A673 (cell line): ENCODE data around the gene MTX1. TPM values are rescaled to one million over a fixed set of nuclear protein-coding genes. Genes with fewer than 3 reads are reported as not detected.
"Not testable (repeated sequence)": the region's sequence is repeated elsewhere in the genome, so short reads cannot be mapped to it uniquely, and the experiment has no call there.

Source experiments
- BruUV-seq: library from RNA; stranded (reverse); fragments of 400-500 nt; replicated peaks from 2 replicates; lab custom pipeline; 2021; lab: Mats Ljungman, UMichigan
- CTCF ChIA-PET: fragments of 300-600 bp; sonication (Branson Sonifier 250); formaldehyde crosslinking; loops from one replicate; lab custom pipeline; 2022; ENCODE audit warnings: antibody characterized with exemption; lab: Charles Lee
- POLR2A ChIA-PET: fragments of 300-600 bp; sonication (Branson Sonifier 250); formaldehyde crosslinking; loops from one replicate; lab custom pipeline; 2022; ENCODE audit warnings: antibody characterized with exemption; ENCODE audit not compliant: low non-redundant PET; lab: Charles Lee
- DNase-seq: peaks from one replicate; pipeline ENCODE4 v3.0.0-alpha.2; 2015; ENCODE audit warnings: low spot score
- H3K27ac ChIP-seq: fragments of 200-600 bp; sonication (generic); 2 replicates; pipeline ENCODE4 v1.5.1; 2016; ENCODE audit warnings: mixed run types, low read depth, mild to moderate bottlenecking, mixed read lengths, antibody characterized with exemption, low read length; ENCODE audit not compliant: poor library complexity, severe bottlenecking
- H3K27me3 ChIP-seq: fragments of 200-600 bp; sonication (generic); replicated peaks from 2 replicates; pipeline ENCODE4 v1.6.1; 2017; ENCODE audit warnings: mixed run types, low read depth, mild to moderate bottlenecking, mixed read lengths, antibody characterized with exemption, low read length; ENCODE audit not compliant: insufficient read depth, poor library complexity
- H3K36me3 ChIP-seq: fragments of 200-600 bp; sonication (generic); 2 replicates; pipeline ENCODE4 v1.6.1; 2016; ENCODE audit warnings: mixed run types, mild to moderate bottlenecking, mixed read lengths, antibody characterized with exemption, low read length; ENCODE audit not compliant: insufficient read depth, poor library complexity, severe bottlenecking
- H3K4me1 ChIP-seq: fragments of 200-600 bp; sonication (generic); 2 replicates; pipeline ENCODE4 v1.6.1; 2017; ENCODE audit warnings: mixed run types, mild to moderate bottlenecking, mixed read lengths, antibody characterized with exemption, low read length; ENCODE audit not compliant: insufficient read depth, poor library complexity, severe bottlenecking
- H3K4me3 ChIP-seq: fragments of 200-600 bp; sonication (generic); 2 replicates; pipeline ENCODE4 v1.5.1; 2016; ENCODE audit warnings: low read depth, mixed run types, mild to moderate bottlenecking, mixed read lengths, low read length; ENCODE audit not compliant: poor library complexity, severe bottlenecking
- H3K9me3 ChIP-seq: fragments of 200-600 bp; sonication (generic); 2 replicates; pipeline ENCODE4 v1.6.1; 2016; ENCODE audit warnings: mixed run types, low read depth, mild to moderate bottlenecking, mixed read lengths, antibody characterized with exemption, low read length; ENCODE audit not compliant: poor library complexity, severe bottlenecking
- EZH2 ChIP-seq: fragments of 200-600 bp; sonication (generic); IDR thresholded peaks from 2 replicates; pipeline ENCODE4 v1.6.1; 2017; ENCODE audit warnings: borderline replicate concordance, low read depth, mild to moderate bottlenecking, mixed read lengths, antibody characterized with exemption, low read length; ENCODE audit not compliant: poor library complexity, severe bottlenecking
- intact Hi-C: fragments of 100-400 bp; cut with micrococcal nuclease; formaldehyde crosslinking; loops from one replicate; pipeline ENCODE4 v1.10.0; 2022; ENCODE audit not compliant: unreplicated experiment
- total RNA-seq: library from RNA; stranded (reverse); gene quantifications from 2 replicates; pipeline ENCODE4 v1.2.3, GENCODE V29; 2021
- TF ChIP-seq, protein P1 (sequence below): fragments of 300-800, 200-600 bp; sonication (generic); conservative IDR thresholded peaks from 2 replicates; pipeline ENCODE4 v1.5.1; 2017; ENCODE audit warnings: low read depth, mild to moderate bottlenecking, antibody characterized with exemption, low read length, moderate library complexity, mixed read lengths

The MTX1 gene
- total RNA-seq, 1 experiment from 2014 or later = 65.2 TPM

DNA sequence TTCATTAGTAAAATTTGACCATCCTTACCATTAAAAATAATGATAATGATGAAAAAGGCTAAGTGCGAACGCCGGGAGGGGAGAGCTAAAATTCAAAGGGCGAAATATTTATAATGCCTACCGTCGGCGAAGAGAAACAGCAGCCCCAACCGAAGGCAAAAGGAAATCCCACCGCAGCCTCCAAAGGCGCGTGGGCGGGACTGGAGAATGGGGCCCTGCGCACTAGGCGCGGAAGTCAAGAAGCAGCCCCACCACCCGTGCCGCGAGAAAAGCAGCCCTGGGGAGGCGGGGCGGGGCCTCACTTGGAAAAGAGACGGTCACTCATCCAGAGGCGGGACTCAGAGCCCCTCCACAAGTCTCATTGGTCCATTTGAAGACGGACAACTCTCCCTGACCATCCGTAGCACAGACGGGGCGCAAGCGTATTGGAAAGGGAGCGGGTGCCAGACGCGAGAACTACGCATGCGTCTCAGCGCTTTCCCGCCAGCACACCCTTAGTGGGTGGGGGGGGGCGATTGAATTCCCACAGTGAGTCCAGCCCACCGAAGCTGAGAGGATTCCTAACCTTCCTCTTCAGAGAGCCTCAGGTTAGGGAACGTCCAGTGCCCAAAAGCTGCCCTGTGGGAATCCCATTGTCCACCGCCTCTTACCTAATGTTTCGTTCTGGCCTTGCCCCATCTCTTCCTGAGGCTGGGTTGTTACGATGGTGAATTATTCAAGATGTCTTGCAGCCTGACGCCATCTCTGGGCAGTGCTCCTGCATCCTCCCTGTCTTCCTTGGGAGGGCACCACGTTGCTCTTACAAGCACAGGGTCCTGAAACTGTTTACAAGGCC, 19.0 kb downstream of the MTX1 start:
- TF ChIP-seq, protein P1, sequence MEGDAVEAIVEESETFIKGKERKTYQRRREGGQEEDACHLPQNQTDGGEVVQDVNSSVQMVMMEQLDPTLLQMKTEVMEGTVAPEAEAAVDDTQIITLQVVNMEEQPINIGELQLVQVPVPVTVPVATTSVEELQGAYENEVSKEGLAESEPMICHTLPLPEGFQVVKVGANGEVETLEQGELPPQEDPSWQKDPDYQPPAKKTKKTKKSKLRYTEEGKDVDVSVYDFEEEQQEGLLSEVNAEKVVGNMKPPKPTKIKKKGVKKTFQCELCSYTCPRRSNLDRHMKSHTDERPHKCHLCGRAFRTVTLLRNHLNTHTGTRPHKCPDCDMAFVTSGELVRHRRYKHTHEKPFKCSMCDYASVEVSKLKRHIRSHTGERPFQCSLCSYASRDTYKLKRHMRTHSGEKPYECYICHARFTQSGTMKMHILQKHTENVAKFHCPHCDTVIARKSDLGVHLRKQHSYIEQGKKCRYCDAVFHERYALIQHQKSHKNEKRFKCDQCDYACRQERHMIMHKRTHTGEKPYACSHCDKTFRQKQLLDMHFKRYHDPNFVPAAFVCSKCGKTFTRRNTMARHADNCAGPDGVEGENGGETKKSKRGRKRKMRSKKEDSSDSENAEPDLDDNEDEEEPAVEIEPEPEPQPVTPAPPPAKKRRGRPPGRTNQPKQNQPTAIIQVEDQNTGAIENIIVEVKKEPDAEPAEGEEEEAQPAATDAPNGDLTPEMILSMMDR = no peak
- TF ChIP-seq EZH2 = no peak
- CTCF ChIA-PET = interaction anchor here (1.3 kb wide), 1 partner anchor 21 kb away, joined by 4 read pairs; no protein-coding TSS in a partner anchor
- Histone ChIP-seq H3K27ac (peak overlapping the region; percentile 91), H3K4me3 (peak overlapping the region; percentile 59), H3K27me3 (no peaks in the 10 kb centered on the region), H3K9me3 (no peaks in the 10 kb centered on the region), H3K36me3 (no peaks in the 10 kb centered on the region), H3K4me1 (peaks cover 20% of the 10 kb centered on the region)
- POLR2A ChIA-PET = interaction anchor here (1.0 kb wide), 1 partner anchor 18 kb away, joined by 4 read pairs; no protein-coding TSS in a partner anchor
- intact Hi-C loops = loop anchor here (2.0 kb wide), 1 partner anchor 49 kb away; the partner anchor contains the start of gene HCN3
- TSS peak; percentile 97 for BruUV-seq
- DNase-seq = peak; percentile 100

DNA sequence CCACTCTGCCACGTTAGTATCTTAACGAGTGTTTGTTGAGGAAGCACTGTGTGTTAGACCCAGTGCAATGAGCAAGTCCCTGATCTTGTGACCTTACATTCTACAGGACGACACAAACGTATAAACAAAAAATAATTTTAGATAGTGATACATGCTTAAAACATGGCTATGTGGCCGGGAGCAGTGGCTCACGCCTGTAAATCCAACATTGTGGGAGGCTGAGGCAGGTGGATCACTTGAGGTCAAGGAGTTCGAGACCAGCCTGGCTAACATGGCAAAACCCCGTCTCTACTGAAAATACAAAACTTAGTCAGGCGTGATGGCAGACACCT, 19.6 kb downstream of the MTX1 start:
- H3K36me3 ChIP-seq = no peaks in the 10 kb centered on the region
- TF ChIP-seq, protein P1 = no peak
- TF ChIP-seq EZH2 = no peak
- no peak for DNase-seq
- H3K4me3 ChIP-seq = peak overlapping the region; percentile 59
- peaks cover 20% of the 10 kb centered on the region for H3K4me1 ChIP-seq
- CTCF ChIA-PET = no interaction called here
- no peaks in the 10 kb centered on the region for H3K9me3 ChIP-seq
- intact Hi-C loops = no loop called here
- H3K27me3 ChIP-seq = no peaks in the 10 kb centered on the region
- BruUV-seq = no TSS peak
- peak overlapping the region; percentile 83 for H3K27ac ChIP-seq
- POLR2A ChIA-PET = no interaction called here

DNA sequence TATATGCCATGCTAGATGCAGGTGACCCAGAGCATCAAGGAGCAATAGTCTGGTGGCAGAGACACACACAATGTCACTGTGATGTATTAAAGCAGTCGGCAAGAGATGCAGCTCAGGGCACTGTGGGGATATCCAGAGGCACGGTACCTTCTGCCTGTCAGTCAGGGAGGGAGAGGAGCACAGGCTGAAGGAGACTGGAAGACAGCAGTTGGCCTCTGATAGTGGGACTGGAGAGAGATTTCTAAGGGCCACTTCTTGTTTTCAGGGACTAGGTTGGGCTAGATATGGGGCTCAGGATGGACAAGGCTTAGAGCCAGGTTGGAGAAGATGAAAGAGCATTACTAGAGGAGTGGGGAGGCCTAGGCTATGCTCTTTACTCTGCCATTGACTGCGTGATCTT, 22.8 kb downstream of the MTX1 start:
- H3K27me3 ChIP-seq, H3K27ac ChIP-seq, H3K9me3 ChIP-seq, H3K4me3 ChIP-seq, POLR2A ChIA-PET, intact Hi-C loops, DNase-seq, H3K4me1 ChIP-seq, H3K36me3 ChIP-seq, BruUV-seq, CTCF ChIA-PET: not testable (repeated sequence)

DNA sequence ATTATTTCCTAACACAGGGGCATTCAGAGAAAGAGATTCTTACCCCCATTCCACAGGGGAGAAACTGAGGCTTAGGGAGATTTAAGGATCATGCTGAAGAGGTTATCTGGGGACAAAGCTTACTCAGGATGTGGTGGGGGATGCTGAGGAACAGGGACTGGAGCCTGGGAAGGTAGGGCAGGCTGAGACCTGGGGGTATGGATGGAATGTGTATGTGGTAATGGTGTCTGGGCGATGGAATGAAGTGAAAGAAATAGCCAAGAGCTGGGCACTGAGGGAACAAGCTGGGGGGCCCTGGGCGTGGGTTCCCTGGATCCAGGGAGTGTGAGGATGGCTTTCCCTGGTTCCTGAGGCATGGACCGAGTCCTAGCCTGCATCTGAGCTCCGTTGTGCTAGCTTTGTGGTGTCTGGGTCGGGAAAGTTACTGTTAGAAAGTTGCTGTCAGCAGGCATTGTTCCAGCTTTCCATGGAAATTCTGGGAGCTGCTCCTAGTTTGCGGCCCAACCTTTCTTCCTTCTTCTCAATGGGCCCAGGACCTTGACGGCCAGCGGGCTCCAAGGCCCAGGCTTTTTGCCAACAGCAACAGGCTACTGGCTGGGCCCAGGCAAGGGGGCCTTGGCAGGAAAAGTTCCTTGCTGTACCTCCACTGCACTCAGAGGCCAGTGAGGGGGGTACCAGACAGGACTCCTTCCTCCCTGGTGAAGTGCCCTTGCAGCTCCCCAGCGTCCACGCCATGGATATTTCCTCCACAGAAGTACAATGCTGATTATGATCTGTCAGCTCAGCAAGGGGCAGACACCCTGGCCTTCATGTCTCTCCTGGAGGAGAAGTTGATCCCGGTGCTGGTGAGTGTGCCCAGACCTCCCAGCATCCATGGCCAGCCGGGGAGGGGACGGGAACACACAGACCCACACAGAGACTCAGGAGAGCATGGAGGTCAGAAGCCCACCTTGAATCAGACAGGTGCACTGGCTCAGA, 23.8 kb downstream of the MTX1 start:
- POLR2A ChIA-PET, H3K4me1 ChIP-seq, DNase-seq, H3K27ac ChIP-seq, H3K4me3 ChIP-seq, H3K27me3 ChIP-seq, H3K36me3 ChIP-seq, intact Hi-C loops, H3K9me3 ChIP-seq, BruUV-seq: not testable (repeated sequence)
- CTCF ChIA-PET = interaction anchor here (0.6 kb wide), 1 partner anchor 233 kb away, joined by 7 read pairs; no protein-coding TSS in a partner anchor

DNA sequence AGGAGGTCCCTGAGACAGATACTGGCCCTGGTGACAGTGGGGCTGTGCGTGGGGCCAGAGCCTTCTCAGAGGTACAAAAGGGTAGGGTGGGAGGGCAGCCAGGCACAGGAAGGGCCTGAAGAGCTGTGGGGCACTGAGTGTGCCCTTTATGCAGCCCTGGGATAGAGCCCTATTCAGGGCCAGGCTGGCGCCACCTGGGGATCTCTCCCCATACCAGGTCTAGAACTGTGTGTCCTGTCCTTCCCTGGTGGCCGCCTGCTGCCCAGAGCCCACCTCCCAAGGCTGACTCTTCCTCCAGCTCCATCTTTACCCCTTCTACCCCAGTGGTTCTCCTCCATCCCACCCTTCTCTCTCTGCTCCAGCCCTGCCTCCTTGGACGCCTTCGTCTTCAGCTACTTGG, 25.0 kb downstream of the MTX1 start:
- H3K4me3 ChIP-seq, H3K9me3 ChIP-seq, H3K27ac ChIP-seq, CTCF ChIA-PET, DNase-seq, H3K4me1 ChIP-seq, BruUV-seq, H3K36me3 ChIP-seq, H3K27me3 ChIP-seq, intact Hi-C loops, POLR2A ChIA-PET: not testable (repeated sequence)
